Fibroblast of gingiva (primary cell): ENCODE measurements around the gene AQP12B.
"Not testable (repeated sequence)": the region's sequence is repeated elsewhere in the genome, so short reads cannot be mapped to it uniquely, and the experiment has no call there.

ENCODE experiments used
- DNase-seq: peaks from one replicate; pipeline ENCODE4 v3.0.0-alpha.2; 2011; ENCODE audit warnings: low read depth

The AQP12B gene

DNA sequence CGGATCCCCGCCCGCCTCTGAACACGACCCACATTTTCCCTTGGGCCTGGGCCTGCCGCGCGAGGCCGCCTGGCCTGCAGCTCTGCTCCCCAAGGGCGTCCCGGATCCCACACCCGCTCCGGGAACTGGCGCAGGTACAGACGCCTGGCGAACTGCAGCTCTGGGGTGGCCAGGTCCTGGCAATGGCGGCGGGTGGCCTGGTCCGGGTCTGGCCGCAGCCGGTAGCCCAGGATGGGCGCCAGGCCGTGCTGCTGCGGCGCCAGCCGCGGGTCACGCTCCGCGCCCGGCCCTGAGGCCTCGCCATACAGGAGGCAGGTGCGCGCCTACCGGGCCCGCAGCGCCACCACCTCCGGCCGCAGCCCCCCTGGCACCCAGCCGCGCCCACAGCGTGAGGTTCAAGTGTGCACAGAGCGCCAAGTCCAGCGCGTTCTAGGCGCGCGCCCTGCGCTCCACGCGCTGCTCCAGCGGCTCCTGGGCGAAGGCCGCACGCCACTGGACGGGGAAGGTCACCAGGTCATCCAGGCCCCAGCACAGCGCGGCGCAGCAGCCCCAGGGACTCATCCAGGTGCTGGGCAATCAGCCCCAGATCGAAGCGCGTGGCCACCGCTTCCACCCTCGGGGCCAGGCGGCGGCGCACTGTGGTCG lies 18.5 kb upstream of the AQP12B start:
- DNase-seq, result no peak

DNA sequence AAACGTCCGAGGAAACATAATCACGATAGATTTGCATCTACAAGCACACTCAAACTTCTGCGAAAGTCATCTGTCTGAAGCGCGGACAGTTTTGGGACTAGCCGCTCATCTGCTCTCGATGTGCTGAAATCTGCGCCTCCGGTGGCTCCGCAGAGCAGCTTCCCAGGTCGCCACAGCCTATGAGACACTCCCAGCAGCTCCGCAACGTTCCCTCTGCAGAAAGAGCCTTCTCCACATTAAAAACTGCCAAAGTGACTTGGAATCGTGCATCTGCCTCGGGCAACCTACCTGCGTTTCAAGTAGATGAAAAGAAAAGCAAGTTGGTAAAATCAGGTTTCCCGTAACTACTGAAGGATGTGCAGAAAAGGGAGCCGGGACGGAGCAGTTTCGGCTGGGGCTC lies 17.9 kb upstream of the AQP12B start:
- DNase-seq, result not testable (repeated sequence)

GRCh38 chr2:240699835-240700234 lies 17.1 kb upstream of the AQP12B start:
- not testable (repeated sequence) for DNase-seq

GRCh38 chr2:240698852-240699561 lies 16.3 kb upstream of the AQP12B start:
- DNase-seq, result not testable (repeated sequence)

GRCh38 chr2:240696469-240696868 lies 13.8 kb upstream of the AQP12B start:
- not testable (repeated sequence) for DNase-seq

- not testable (repeated sequence) for DNase-seq
These were observed 12.9 kb upstream of the AQP12B start for GRCh38 chr2:240695593-240695992.

DNA sequence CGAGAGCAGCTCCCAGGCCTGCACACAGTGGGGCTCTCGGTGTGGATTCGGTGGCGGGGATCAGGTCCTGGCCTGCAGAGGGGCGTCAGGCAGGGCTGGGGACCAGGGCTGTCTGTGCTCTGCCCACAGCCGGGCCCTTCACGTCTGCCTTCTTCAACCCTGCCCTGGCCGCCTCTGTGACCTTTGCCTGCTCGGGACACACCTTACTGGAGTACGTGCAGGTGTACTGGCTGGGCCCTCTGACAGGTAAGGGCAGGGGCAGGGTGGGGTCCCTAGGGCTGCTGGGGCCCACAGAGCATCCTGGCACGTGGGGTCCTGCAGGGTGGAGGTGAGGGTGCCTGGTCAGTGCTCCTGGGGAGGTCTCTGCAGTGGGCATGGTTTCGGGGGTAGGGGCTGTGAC lies 11.6 kb upstream of the AQP12B start:
- not testable (repeated sequence) for DNase-seq

DNA sequence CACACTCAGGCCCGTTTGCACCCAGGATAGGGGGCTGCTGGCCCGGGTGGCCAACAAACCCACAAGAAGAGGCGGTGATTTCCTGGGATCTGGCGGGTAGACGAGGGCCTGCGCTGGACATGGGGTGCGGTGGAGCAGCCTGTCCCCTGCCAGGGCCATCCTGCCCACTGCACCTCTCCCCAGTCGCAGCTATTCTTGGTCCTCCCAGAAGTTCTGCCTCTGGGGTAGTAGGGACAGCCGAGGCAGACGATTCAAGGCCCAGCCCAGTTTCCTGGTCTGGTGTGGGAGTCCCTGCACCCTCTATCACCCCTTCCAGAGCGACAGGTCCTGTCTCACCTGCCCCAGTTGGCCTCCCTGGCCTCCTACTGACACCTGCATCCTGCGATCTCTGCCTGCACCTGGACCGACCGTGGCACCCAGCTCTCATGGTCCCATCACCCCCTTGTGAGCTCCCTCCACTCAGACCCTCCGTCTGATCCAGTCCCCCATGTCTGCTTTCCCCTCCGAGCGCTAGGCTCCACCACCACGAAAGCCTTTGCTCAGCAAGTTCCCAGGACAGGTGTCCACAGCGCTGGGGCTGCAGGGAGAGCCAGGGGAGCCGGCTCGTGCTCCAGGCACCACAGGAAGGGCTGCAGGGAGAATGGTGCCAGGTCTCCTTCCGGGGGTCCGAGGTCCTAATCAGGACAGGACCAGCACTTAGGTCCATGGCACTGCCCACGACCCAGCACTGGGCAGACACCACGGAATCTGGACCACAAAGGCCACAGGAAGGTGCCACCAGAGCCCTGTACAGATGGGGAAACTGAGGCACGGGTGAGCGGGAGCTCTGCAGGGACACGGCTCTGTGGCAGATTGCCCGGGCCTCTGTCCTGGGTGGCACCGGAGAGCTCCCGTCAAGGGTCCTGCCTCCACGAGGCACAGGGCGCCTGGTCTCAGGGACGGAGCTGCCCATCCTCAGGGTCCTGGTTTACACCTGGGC lies 10.2 kb upstream of the AQP12B start:
- not testable (repeated sequence) for DNase-seq

DNA sequence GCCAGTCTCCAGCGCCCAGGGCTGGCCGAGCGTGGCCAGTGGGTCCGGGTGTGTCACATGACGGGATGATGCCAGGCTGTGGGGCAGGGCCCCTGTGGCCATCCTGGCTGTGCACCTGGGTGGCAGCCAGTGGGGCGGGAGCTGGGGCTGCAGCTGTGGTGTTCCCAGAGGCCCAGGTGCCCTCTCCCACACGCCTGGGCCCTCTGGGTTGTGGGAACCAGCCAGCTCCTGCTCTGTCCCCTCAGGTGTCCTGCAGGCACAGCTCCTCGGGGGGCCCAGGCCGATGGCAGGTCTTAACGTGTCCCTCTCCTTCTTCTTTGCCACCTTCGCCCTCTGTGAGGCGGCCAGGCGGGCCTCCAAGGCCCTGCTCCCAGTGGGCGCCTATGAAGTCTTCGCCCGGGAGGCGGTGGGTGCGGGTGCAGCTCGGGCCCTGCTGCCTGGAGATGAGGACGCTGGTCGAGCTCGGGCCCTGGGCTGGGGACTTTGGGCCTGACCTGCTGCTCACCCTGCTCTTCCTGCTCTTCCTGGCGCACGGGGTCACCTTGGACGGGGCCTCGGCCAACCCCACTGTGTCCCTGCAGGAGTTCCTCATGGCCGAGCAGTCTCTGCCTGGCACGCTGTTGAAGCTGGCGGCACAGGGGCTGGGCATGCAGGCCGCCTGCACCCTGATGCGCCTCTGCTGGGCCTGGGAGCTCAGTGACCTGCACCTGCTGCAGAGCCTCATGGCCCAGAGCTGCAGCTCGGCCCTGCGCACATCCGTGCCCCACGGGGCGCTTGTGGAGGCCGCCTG lies 9.1 kb upstream of the AQP12B start, which contains the start of gene AQP12A:
TSS of gene AQP12A (plus strand) at position 236 of the 790 bp plus-strand sequence. CDS start at position 284, 48 bp downstream.
- DNase-seq, result not testable (repeated sequence)

GRCh38 chr2:240691075-240691427 lies 8.4 kb upstream of the AQP12B start:
- not testable (repeated sequence) for DNase-seq

DNA sequence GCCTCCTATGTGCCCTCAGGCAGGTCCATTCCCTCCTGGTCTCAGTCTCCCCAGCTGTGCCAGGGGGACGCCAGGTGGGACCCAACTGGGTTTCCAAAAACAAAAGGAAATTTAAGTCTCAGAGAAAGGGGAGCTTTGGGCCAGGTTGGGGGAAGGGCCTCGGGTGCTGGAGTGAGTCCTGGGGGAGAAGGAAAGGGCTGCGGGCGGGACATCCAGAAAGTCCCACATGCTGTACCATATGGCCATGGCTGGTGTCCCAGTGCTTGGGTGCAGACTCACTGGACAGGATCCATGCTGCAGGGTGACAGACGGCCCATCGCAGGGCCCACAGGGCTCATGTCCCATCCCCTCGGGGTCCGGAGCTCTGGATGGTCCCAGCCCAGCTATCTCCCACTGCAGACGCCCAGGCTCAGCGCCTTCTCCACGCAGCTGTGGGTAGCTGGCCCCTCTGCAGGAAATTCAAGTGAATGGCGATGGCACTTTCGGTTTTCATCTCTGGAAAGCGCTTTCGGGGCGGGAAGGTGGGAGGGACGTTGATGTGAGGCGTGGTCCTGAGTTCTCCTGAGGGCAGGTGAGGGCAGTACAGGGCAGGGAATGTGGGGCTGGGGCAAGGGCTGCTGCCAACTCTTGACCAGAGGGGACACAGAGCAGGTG lies 7.9 kb upstream of the AQP12B start:
- DNase-seq, result not testable (repeated sequence)

DNA sequence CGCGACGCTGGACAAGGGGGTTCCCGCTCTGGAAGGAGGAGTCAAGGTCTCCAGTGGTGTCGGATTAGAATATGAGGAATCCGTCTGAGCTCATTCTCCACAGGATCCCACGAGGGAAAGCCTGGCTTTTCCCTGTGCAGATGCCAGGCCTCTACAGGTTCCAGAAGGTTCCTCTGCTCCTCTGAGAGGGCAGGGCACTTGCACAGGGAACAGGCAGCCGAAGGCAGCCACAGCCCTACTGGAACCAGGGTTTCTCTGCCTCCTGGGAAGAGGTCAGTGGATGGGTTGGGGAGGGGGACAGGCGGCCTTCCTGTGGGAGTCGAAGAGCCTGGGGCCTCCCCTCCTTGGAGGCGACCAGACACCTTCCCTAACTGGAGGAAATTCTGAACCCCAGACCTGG lies 7.3 kb upstream of the AQP12B start:
- DNase-seq, result no peak

GRCh38 chr2:240688553-240688919 lies 5.9 kb upstream of the AQP12B start:
- no peak for DNase-seq

GRCh38 chr2:240687741-240688552 lies 5.3 kb upstream of the AQP12B start:
- DNase-seq, result no peak

GRCh38 chr2:240687045-240687740 lies 4.5 kb upstream of the AQP12B start:
- DNase-seq, result no peak

DNA sequence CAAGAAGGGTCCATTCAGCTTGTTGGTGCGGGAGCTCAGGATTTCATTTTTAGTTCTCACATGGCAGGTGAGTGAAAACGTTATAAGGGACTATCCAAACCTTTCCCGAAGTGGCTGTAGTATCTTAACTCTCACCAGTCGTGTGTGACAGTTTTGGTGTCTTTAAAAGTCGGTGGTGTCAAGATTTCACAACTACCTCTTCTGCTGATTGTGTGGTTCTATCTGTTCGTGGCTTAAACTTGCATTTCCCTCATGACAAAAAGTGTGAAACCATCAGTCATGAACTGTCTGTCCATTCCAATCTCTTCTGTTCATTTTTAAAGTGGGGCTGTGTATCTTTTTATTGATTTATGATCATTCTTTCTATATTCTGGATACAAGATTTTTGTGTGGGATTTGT lies 3.8 kb upstream of the AQP12B start:
- DNase-seq, result no peak

GRCh38 chr2:240685771-240686371 lies 3.2 kb upstream of the AQP12B start:
- DNase-seq, result no peak

DNA sequence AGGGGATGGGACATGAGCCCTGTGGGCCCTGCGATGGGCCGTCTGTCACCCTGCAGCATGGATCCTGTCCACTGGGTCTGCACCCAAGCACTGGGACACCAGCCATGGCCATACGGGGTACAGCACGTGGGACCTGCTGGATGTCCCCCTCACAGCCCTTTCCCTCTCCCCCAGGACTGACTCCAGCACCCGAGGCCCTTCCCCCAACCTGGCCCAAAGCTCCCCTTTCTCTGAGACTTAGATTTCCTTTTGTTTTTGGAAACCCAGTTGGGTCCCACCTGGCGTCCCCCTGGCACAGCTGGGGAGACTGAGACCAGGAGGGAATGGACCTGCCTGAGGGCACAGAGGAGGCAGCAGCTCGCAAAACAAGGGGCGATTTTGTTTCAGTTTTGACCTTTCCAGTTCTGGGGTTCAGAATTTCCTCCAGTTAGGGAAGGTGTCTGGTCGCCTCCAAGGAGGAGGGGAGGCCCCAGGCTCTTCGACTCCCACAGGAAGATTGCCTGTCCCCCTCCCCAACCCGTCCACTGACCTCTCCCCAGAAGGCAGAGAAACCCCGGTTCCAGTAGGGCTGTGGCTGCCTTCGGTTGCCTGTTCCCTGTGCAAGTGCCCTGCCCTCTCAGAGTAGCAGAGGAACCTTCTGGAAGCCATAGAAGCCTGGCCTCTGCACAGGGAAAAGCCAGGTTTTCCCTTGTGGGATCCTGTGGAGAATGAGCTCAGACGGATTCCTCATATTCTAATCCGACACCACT lies 1.5 kb upstream of the AQP12B start:
- not testable (repeated sequence) for DNase-seq
